Renal pelvis (tissue), 12 donors: Measurements from ENCODE around the gene BMS1. TPM values are rescaled to one million over a fixed set of nuclear protein-coding genes. Genes with fewer than 3 reads are reported as not detected.
"Not testable (repeated sequence)": the region's sequence is repeated elsewhere in the genome, so short reads cannot be mapped to it uniquely, and the experiment has no call there.

Experiments used
- DNase-seq: peaks from one replicate; pipeline ENCODE4 v3.0.0-alpha.2; 2013
- long read RNA-seq, 16 experiments: transcript quantifications; one replicate each; lab custom pipeline, GENCODE V29; 2026
- polyA plus RNA-seq, 3 donors: library from polyadenylated mRNA; unstranded; fragments of 120-200 nt; gene quantifications; one replicate each; pipeline ENCODE4 v1.2.1, GENCODE V29; 2013; ENCODE audit not compliant: insufficient read length in 3 of 3

BMS1 gene
- polyA plus RNA-seq: 10 to 100 TPM; 20.8 to 26.3 (median 25.0) TPM
- long read RNA-seq, donor 1, full-length matches to known transcripts: 3 of 18 reads
- long read RNA-seq, donor 1, partial matches to known transcripts: 15 of 18 reads
- long read RNA-seq, donor 1, other reads (novel, unspliced or antisense): 0 of 18 reads
- long read RNA-seq, donor 2, full-length matches to known transcripts: 3 of 25 reads
- long read RNA-seq, donor 2, partial matches to known transcripts: 22 of 25 reads
- long read RNA-seq, donor 2, other reads (novel, unspliced or antisense): 0 of 25 reads
- long read RNA-seq, donor 3, full-length matches to known transcripts: 1 of 29 reads
- long read RNA-seq, donor 3, partial matches to known transcripts: 28 of 29 reads
- long read RNA-seq, donor 3, other reads (novel, unspliced or antisense): 0 of 29 reads
- long read RNA-seq, donor 4, full-length matches to known transcripts: 2 of 22 reads
- long read RNA-seq, donor 4, partial matches to known transcripts: 20 of 22 reads
- long read RNA-seq, donor 4, other reads (novel, unspliced or antisense): 0 of 22 reads
- long read RNA-seq, donor 5, partial matches to known transcripts: 22 of 22 reads
- long read RNA-seq, donor 5, other reads (novel, unspliced or antisense): 0 of 22 reads
- long read RNA-seq, donor 6, full-length matches to known transcripts: 3 of 3 reads
- long read RNA-seq, donor 6, partial matches to known transcripts: 0 of 3 reads
- long read RNA-seq, donor 6, other reads (novel, unspliced or antisense): 0 of 3 reads
- long read RNA-seq, donor 7, full-length matches to known transcripts: 2 of 2 reads
- long read RNA-seq, donor 7, partial matches to known transcripts: 0 of 2 reads
- long read RNA-seq, donor 7, other reads (novel, unspliced or antisense): 0 of 2 reads
- long read RNA-seq, donor 8, full-length matches to known transcripts: 1 of 15 reads
- long read RNA-seq, donor 8, partial matches to known transcripts: 14 of 15 reads
- long read RNA-seq, donor 8, other reads (novel, unspliced or antisense): 0 of 15 reads
- long read RNA-seq, donor 9, full-length matches to known transcripts: 2 of 2 reads
- long read RNA-seq, donor 9, partial matches to known transcripts: 0 of 2 reads
- long read RNA-seq, donor 9, other reads (novel, unspliced or antisense): 0 of 2 reads
- long read RNA-seq, donor 10, full-length matches to known transcripts: 2 of 38 reads
- long read RNA-seq, donor 10, partial matches to known transcripts: 36 of 38 reads
- long read RNA-seq, donor 10, other reads (novel, unspliced or antisense): 0 of 38 reads
- long read RNA-seq, donor 11: 0 reads
- long read RNA-seq, donor 12, full-length matches to known transcripts: 3 of 27 reads
- long read RNA-seq, donor 12, partial matches to known transcripts: 24 of 27 reads
- long read RNA-seq, donor 12, other reads (novel, unspliced or antisense): 0 of 27 reads
- long read RNA-seq, donor 13: 0 reads
- long read RNA-seq, donor 14: 0 reads
- long read RNA-seq, donor 15, full-length matches to known transcripts: 4 of 4 reads
- long read RNA-seq, donor 15, partial matches to known transcripts: 0 of 4 reads
- long read RNA-seq, donor 15, other reads (novel, unspliced or antisense): 0 of 4 reads
- long read RNA-seq, donor 16, full-length matches to known transcripts: 2 of 2 reads
- long read RNA-seq, donor 16, partial matches to known transcripts: 0 of 2 reads
- long read RNA-seq, donor 16, other reads (novel, unspliced or antisense): 0 of 2 reads

GRCh38 chr10:42782446-42783180, at the start of gene BMS1:
TSS of gene BMS1 (plus strand) at chr10:42782795. CDS start at chr10:42784395, 1,600 bp downstream.
- DNase-seq: peak; percentile 94

- no peak for DNase-seq
Measured at GRCh38 chr10:42734536-42734935, 48.1 kb upstream of the BMS1 start.

GRCh38 chr10:42738679-42739078, 43.9 kb upstream of the BMS1 start:
- DNase-seq: no peak

- DNase-seq: not testable (repeated sequence)
Measured at GRCh38 chr10:42741536-42741935, 41.1 kb upstream of the BMS1 start.

GRCh38 chr10:42743697-42744096, 38.9 kb upstream of the BMS1 start:
- no peak for DNase-seq

GRCh38 chr10:42744134-42744701, 38.4 kb upstream of the BMS1 start:
- no peak for DNase-seq

GRCh38 chr10:42753126-42753506, 29.5 kb upstream of the BMS1 start:
- peak; percentile 65 for DNase-seq

GRCh38 chr10:42753507-42754154, 29.0 kb upstream of the BMS1 start:
- DNase-seq: no peak

- DNase-seq: no peak
Measured at GRCh38 chr10:42754155-42755027, 28.2 kb upstream of the BMS1 start.

- DNase-seq: no peak
Measured at GRCh38 chr10:42755028-42755451, 27.6 kb upstream of the BMS1 start.

GRCh38 chr10:42755556-42756093, 27.0 kb upstream of the BMS1 start:
- DNase-seq: no peak

- no peak for DNase-seq
Measured at GRCh38 chr10:42767906-42768305, 14.7 kb upstream of the BMS1 start.

- no peak for DNase-seq
Measured at GRCh38 chr10:42768581-42769152, 13.9 kb upstream of the BMS1 start.

- no peak for DNase-seq
Measured at GRCh38 chr10:42769173-42769572, 13.4 kb upstream of the BMS1 start.

- no peak for DNase-seq
Measured at GRCh38 chr10:42769673-42770072, 12.9 kb upstream of the BMS1 start.

- no peak for DNase-seq
Measured at GRCh38 chr10:42776681-42777080, 5.9 kb upstream of the BMS1 start.

GRCh38 chr10:42780456-42780855, 2.1 kb upstream of the BMS1 start:
- DNase-seq: no peak
